Activated CD8-positive, alpha-beta T cell treated with anti-CD3 and anti-CD28 coated beads for 36 hours (primary cell): Measurements from ENCODE around the gene WDTC1. TPM values are rescaled to one million over a fixed set of nuclear protein-coding genes. Genes with fewer than 3 reads are reported as not detected.

Experiments
- ATAC-seq: fragments of 200-7000 bp; cut with Tn5 transposase; one replicate; pipeline ENCODE4 v1.10.0; 2021; ENCODE audit warnings: mild to moderate bottlenecking, moderate library complexity
- CTCF ChIA-PET: fragments of 350-600 bp; sonication (Branson Sonifier 250); formaldehyde crosslinking; loops from one replicate; lab custom pipeline; 2021; ENCODE audit warnings: antibody characterized with exemption; lab: Charles Lee
- POLR2A ChIA-PET: fragments of 350-600 bp; sonication (Branson Sonifier 250); formaldehyde crosslinking; loops from one replicate; lab custom pipeline; 2021; ENCODE audit warnings: antibody characterized with exemption; lab: Charles Lee
- DNase-seq: peaks from one replicate; pipeline ENCODE4 v3.0.0-alpha.2; 2020
- H3K27ac Mint-ChIP-seq: one replicate; pipeline ENCODE4 v1.8.0; 2021; ENCODE audit warnings: mild to moderate bottlenecking, mixed read lengths
- H3K27me3 Mint-ChIP-seq: one replicate; pipeline ENCODE4 v1.8.0; 2021; ENCODE audit warnings: mixed read lengths
- H3K36me3 Mint-ChIP-seq: one replicate; pipeline ENCODE4 v1.8.0; 2021; ENCODE audit warnings: low read depth, mixed read lengths
- H3K4me1 Mint-ChIP-seq: one replicate; pipeline ENCODE4 v1.8.0; 2021; ENCODE audit warnings: low read depth, mixed read lengths
- H3K4me3 Mint-ChIP-seq: one replicate; pipeline ENCODE4 v1.8.0; 2021; ENCODE audit warnings: mild to moderate bottlenecking, moderate library complexity, mixed read lengths
- H3K9me3 Mint-ChIP-seq: one replicate; pipeline ENCODE4 v1.8.0; 2021; ENCODE audit warnings: mixed read lengths
- CTCF ChIP-seq: fragments of 200-600 bp; IDR thresholded peaks from one replicate; pipeline ENCODE4 v1.8.0; 2022; ENCODE audit warnings: antibody characterized with exemption, mild to moderate bottlenecking
- intact Hi-C: fragments of 100-400 bp; cut with micrococcal nuclease; formaldehyde crosslinking; loops from one replicate; pipeline ENCODE4 v1.10.0; 2022
- total RNA-seq, 2 experiments: library from RNA; stranded (reverse); gene quantifications; one replicate each; pipeline ENCODE4 v1.2.3, GENCODE V29; 2021

Gene WDTC1
- total RNA-seq, 2 experiments from 2014 or later = 18.0 to 19.0 TPM

DNA sequence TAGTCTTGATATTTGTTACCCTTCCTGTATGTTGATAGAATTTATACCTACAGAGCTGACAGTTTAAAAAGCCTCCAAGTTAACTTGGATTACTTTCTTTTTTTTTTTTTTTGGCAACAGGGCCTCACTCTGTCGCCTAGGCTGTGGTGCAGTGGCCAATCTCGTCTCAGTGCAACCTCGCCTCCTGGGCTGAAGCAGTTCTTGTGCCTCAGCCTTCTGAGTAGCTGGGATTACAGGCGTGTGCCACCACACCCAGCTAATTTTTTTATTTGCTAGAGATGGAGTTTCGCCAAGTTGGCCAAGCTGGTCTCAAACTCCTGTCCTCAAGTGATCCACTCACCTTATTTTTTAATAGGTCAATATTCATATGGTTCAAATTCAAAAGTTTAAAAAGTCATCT lies 32.7 kb downstream of the WDTC1 start:
- no peaks in the 10 kb centered on the region for H3K9me3 Mint-ChIP-seq
- no peak for TF ChIP-seq CTCF
- ATAC-seq (no peak), DNase-seq (no peak)
- H3K36me3 Mint-ChIP-seq = peaks cover 5% of the 10 kb centered on the region
- no peaks in the 10 kb centered on the region for H3K27me3 Mint-ChIP-seq
- ChIA-PET POLR2A (no interaction called here), CTCF (interaction anchor here (0.8 to 3.3 kb wide), 7 partner anchors 11 to 222 kb away, joined by 3 to 13 read pairs (median 5); no protein-coding TSS in a partner anchor)
- intact Hi-C loops = no loop called here
- peaks cover 2% of the 10 kb centered on the region for H3K4me1 Mint-ChIP-seq
- no peak overlapping the region for H3K4me3 Mint-ChIP-seq
- no peak overlapping the region for H3K27ac Mint-ChIP-seq

GRCh38 chr1:27269276-27269675 lies 34.8 kb downstream of the WDTC1 start:
- peak overlapping the region; percentile 11 for H3K27ac Mint-ChIP-seq
- DNase-seq = no peak
- TF ChIP-seq CTCF = no peak
- intact Hi-C loops = no loop called here
- peaks cover 9% of the 10 kb centered on the region for H3K36me3 Mint-ChIP-seq
- ATAC-seq = no peak
- ChIA-PET CTCF (interaction anchor here (1.4 to 3.3 kb wide), 2 partner anchors 167 to 223 kb away, joined by 5 to 13 read pairs; no protein-coding TSS in a partner anchor), POLR2A (interaction anchor here (0.5 kb wide), 1 partner anchor 203 kb away, joined by 3 read pairs; no protein-coding TSS in a partner anchor)
- H3K4me1 Mint-ChIP-seq = peaks cover 2% of the 10 kb centered on the region
- no peaks in the 10 kb centered on the region for H3K9me3 Mint-ChIP-seq
- H3K4me3 Mint-ChIP-seq = no peak overlapping the region
- no peaks in the 10 kb centered on the region for H3K27me3 Mint-ChIP-seq

GRCh38 chr1:27274204-27274603 lies 39.8 kb downstream of the WDTC1 start:
- Mint-ChIP-seq H3K27me3 (no peaks in the 10 kb centered on the region), H3K4me3 (no peak overlapping the region), H3K9me3 (peaks cover 4% of the 10 kb centered on the region), H3K36me3 (peaks cover 25% of the 10 kb centered on the region), H3K27ac (no peak overlapping the region), H3K4me1 (peaks cover 13% of the 10 kb centered on the region)
- ATAC-seq (no peak), DNase-seq (no peak)
- CTCF ChIA-PET = no interaction called here
- intact Hi-C loops = no loop called here
- POLR2A ChIA-PET = no interaction called here
- TF ChIP-seq CTCF = no peak

DNA sequence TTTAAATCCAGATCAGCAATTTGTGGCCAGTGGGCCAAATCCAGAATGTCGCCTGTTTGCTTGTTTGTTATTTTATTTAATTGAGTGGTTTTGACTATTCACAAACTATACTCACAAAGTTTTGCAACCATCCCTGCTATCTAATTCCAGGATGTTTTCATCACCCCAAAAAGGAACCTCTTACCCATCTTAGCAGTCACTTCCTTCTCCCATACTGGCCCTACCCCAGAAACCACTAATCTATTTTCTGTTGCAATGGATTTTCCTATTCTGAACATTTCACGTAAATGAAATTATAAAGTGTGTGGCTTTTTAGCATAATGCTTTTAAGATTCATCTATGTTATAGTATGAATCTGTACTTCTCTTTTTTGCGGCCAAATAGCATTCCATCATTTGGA lies 41.3 kb downstream of the WDTC1 start:
- Mint-ChIP-seq H3K27me3 (no peaks in the 10 kb centered on the region), H3K36me3 (peaks cover 24% of the 10 kb centered on the region), H3K27ac (no peak overlapping the region), H3K4me1 (peaks cover 11% of the 10 kb centered on the region), H3K9me3 (peaks cover 4% of the 10 kb centered on the region), H3K4me3 (no peak overlapping the region)
- TF ChIP-seq CTCF = no peak
- CTCF ChIA-PET = no interaction called here
- DNase-seq = no peak
- ATAC-seq = no peak
- intact Hi-C loops = no loop called here
- POLR2A ChIA-PET = no interaction called here

GRCh38 chr1:27284425-27285273 lies 50.2 kb downstream of the WDTC1 start:
- H3K4me1 Mint-ChIP-seq = no peaks in the 10 kb centered on the region
- no peaks in the 10 kb centered on the region for H3K36me3 Mint-ChIP-seq
- intact Hi-C loops = loop anchor here (1.0 to 10.0 kb wide), 3 partner anchors 86 to 240 kb away; no protein-coding TSS in a partner anchor
- POLR2A ChIA-PET = interaction anchor here (0.6 to 1.1 kb wide), 4 partner anchors 12 to 195 kb away, joined by 3 to 4 read pairs (median 4); no protein-coding TSS in a partner anchor
- no peaks in the 10 kb centered on the region for H3K27me3 Mint-ChIP-seq
- peak; percentile 88 for TF ChIP-seq CTCF
- H3K4me3 Mint-ChIP-seq = no peak overlapping the region
- H3K27ac Mint-ChIP-seq = no peak overlapping the region
- peak; percentile 97 for DNase-seq
- no peaks in the 10 kb centered on the region for H3K9me3 Mint-ChIP-seq
- CTCF ChIA-PET = interaction anchor here (0.7 to 9.0 kb wide), 43 partner anchors 12 to 249 kb away, joined by 3 to 114 read pairs (median 4); no protein-coding TSS in a partner anchor
- peak; percentile 96 for ATAC-seq
